Bone marrow (tissue), 2 donors: ENCODE results near the gene BMP4.
"Not testable (repeated sequence)": the region's sequence is repeated elsewhere in the genome, so short reads cannot be mapped to it uniquely, and the experiment has no call there.

Experiments
- DNase-seq, 2 donors: peaks; one replicate each; lab custom pipeline; 2025; lab: John Stamatoyannopoulos, UW

BMP4 gene

GRCh38 chr14:53956427-53957201 is at the start of gene BMP4:
Gene BMP4, minus strand, starts transcription at chr14:53956825. Its CDS starts 4,603 bp downstream, at chr14:53952222.
- DNase-seq: no peak

GRCh38 chr14:54003064-54003463 is 46.4 kb upstream of the BMP4 start:
- no peak for DNase-seq

- DNase-seq: no peak
Observed at GRCh38 chr14:54002653-54003052, 46.0 kb upstream of the BMP4 start.

GRCh38 chr14:54001189-54001878 is 44.7 kb upstream of the BMP4 start:
- DNase-seq: no peak

GRCh38 chr14:54000341-54000811 is 43.8 kb upstream of the BMP4 start:
- no peak for DNase-seq

- no peak for DNase-seq
Observed at GRCh38 chr14:53999061-53999488, 42.5 kb upstream of the BMP4 start.

- DNase-seq: no peak
Observed at GRCh38 chr14:53996041-53996440, 39.4 kb upstream of the BMP4 start.

GRCh38 chr14:53993920-53994607 is 37.4 kb upstream of the BMP4 start:
- DNase-seq: no peak

GRCh38 chr14:53990978-53991377 is 34.4 kb upstream of the BMP4 start:
- DNase-seq: no peak

- DNase-seq: not testable (repeated sequence)
Observed at GRCh38 chr14:53986718-53987117, 30.1 kb upstream of the BMP4 start.

- not testable (repeated sequence) for DNase-seq
Observed at GRCh38 chr14:53984958-53985357, 28.3 kb upstream of the BMP4 start.

- no peak for DNase-seq
Observed at GRCh38 chr14:53983112-53983511, 26.5 kb upstream of the BMP4 start.

GRCh38 chr14:53982546-53982945 is 25.9 kb upstream of the BMP4 start:
- DNase-seq: no peak

GRCh38 chr14:53979747-53980642 is 23.4 kb upstream of the BMP4 start:
- DNase-seq: no peak

- no peak for DNase-seq
Observed at GRCh38 chr14:53979113-53979681, 22.6 kb upstream of the BMP4 start.

- no peak for DNase-seq
Observed at GRCh38 chr14:53978194-53978593, 21.6 kb upstream of the BMP4 start.

GRCh38 chr14:53975444-53975843 is 18.8 kb upstream of the BMP4 start:
- DNase-seq: no peak

- DNase-seq: no peak
Observed at GRCh38 chr14:53971521-53971920, 14.9 kb upstream of the BMP4 start.

- no peak for DNase-seq
Observed at GRCh38 chr14:53969326-53969725, 12.7 kb upstream of the BMP4 start.

- no peak for DNase-seq
Observed at GRCh38 chr14:53968726-53969125, 12.1 kb upstream of the BMP4 start.

GRCh38 chr14:53967606-53968005 is 11.0 kb upstream of the BMP4 start:
- DNase-seq: no peak
